Naive thymus-derived CD4-positive, alpha-beta T cell (primary cell): Measurements from ENCODE around the gene GRB10. TPM values are rescaled to one million over a fixed set of nuclear protein-coding genes. Genes with fewer than 3 reads are reported as not detected.

Experiments
- ATAC-seq: fragments of 150-1000 bp; cut with Tn5 transposase; 2 replicates; pipeline ENCODE4 v1.10.0; 2021; ENCODE audit warnings: mild to moderate bottlenecking, moderate library complexity
- CTCF ChIA-PET: fragments of 350-600 bp; sonication (Branson Sonifier 250); formaldehyde crosslinking; loops from one replicate; lab custom pipeline; 2021; ENCODE audit warnings: antibody characterized with exemption; lab: Charles Lee
- POLR2A ChIA-PET: fragments of 350-600 bp; sonication (Branson Sonifier 250); formaldehyde crosslinking; loops from one replicate; lab custom pipeline; 2021; ENCODE audit warnings: antibody characterized with exemption, inconsistent platforms; lab: Charles Lee
- DNase-seq, 9 donors: peaks; one replicate each; pipeline versions ENCODE4 v3.0.0 to v3.0.0-alpha.2; 2020 to 2022; ENCODE audit warnings: mixed read lengths in 1 of 9
- H3K27ac ChIP-seq: one replicate; pipeline ENCODE4 v1.7.0; 2013; ENCODE audit warnings: mild to moderate bottlenecking, low read depth, low read length, moderate library complexity
- H3K27me3 ChIP-seq, 2 donors: one replicate each; pipeline ENCODE4 v1.7.0; 2013; ENCODE audit warnings: low read length in 2 of 2, mild to moderate bottlenecking in 2 of 2, moderate library complexity in 2 of 2; ENCODE audit not compliant: control insufficient read depth in 2 of 2, insufficient read depth in 2 of 2
- H3K36me3 ChIP-seq, 3 experiments: 1 replicate in 2 of 3; 2 replicates in 1 of 3; pipeline ENCODE4 v1.7.0; 2013; ENCODE audit warnings: low read length in 3 of 3, mild to moderate bottlenecking in 3 of 3, moderate library complexity in 1 of 3; ENCODE audit not compliant: insufficient read depth in 3 of 3, control insufficient read depth in 2 of 3
- H3K4me1 ChIP-seq, 2 donors: one replicate each; pipeline ENCODE4 v1.7.0; 2013; ENCODE audit warnings: low read length in 2 of 2, mild to moderate bottlenecking in 2 of 2, moderate library complexity in 1 of 2; ENCODE audit not compliant: control insufficient read depth in 2 of 2, insufficient read depth in 2 of 2
- H3K4me3 ChIP-seq: 2 replicates; pipeline ENCODE4 v1.7.0; 2013; ENCODE audit warnings: mild to moderate bottlenecking, low read length
- H3K9me3 ChIP-seq, 3 experiments: 1 replicate in 2 of 3; 2 replicates in 1 of 3; pipeline ENCODE4 v1.7.0; 2013; ENCODE audit warnings: low read length in 3 of 3; ENCODE audit not compliant: control insufficient read depth in 2 of 3
- H3K27ac Mint-ChIP-seq, 9 donors: one replicate each; pipeline ENCODE4 v1.8.0; 2020 to 2022; ENCODE audit warnings: mixed read lengths in 9 of 9, mild to moderate bottlenecking in 8 of 9, moderate library complexity in 5 of 9, inconsistent platforms in 2 of 9
- H3K27me3 Mint-ChIP-seq, 5 donors: one replicate each; pipeline ENCODE4 v1.8.0; 2021 to 2022; ENCODE audit warnings: mixed read lengths in 5 of 5, mild to moderate bottlenecking in 1 of 5
- H3K36me3 Mint-ChIP-seq, 5 donors: one replicate each; pipeline ENCODE4 v1.8.0; 2020 to 2022; ENCODE audit warnings: mixed read lengths in 5 of 5, mild to moderate bottlenecking in 3 of 5, inconsistent platforms in 1 of 5
- H3K4me1 Mint-ChIP-seq, 7 donors: one replicate each; pipeline ENCODE4 v1.8.0; 2020 to 2022; ENCODE audit warnings: mixed read lengths in 7 of 7, mild to moderate bottlenecking in 3 of 7, inconsistent platforms in 1 of 7
- H3K4me3 Mint-ChIP-seq, 10 donors: one replicate each; pipeline ENCODE4 v1.8.0; 2020 to 2022; ENCODE audit warnings: mild to moderate bottlenecking in 10 of 10, mixed read lengths in 10 of 10, moderate library complexity in 6 of 10, inconsistent platforms in 2 of 10
- H3K9me3 Mint-ChIP-seq, 11 donors: one replicate each; pipeline ENCODE4 v1.8.0; 2020 to 2022; ENCODE audit warnings: mixed read lengths in 11 of 11, mild to moderate bottlenecking in 4 of 11, inconsistent platforms in 1 of 11, moderate library complexity in 1 of 11
- intact Hi-C, 2 donors: fragments of 100-400 bp; cut with micrococcal nuclease; formaldehyde crosslinking; loops; one replicate each; pipeline ENCODE4 v1.15.1; 2023
- polyA plus RNA-seq, 2 donors: library from polyadenylated mRNA; unstranded; fragments of 300-500 nt; fragmentation: Illumina TruSeq; gene quantifications; one replicate each; pipeline ENCODE4 v1.2.3, GENCODE V29; 2021
- total RNA-seq, 6 experiments: library from RNA in 5 of 6; stranded (reverse) in 5 of 6; gene quantifications; 1 replicate in 5 of 6; 2 replicates in 1 of 6; pipeline ENCODE4 v1.2.3 and lab custom pipeline; 2021 to 2026

The GRB10 gene
- total and polyA plus RNA-seq, 7 experiments from 2014 or later = 2.6 to 10.6 (median 6.2) TPM

- no peaks in the 10 kb centered on the region for H3K36me3 ChIP-seq
- Mint-ChIP-seq H3K27me3 (peaks cover 27 to 77% (median 38%) of the 10 kb centered on the region in 5 donors), H3K9me3 (peaks cover 0 to 21% (median 2%) of the 10 kb centered on the region in 11 donors), H3K36me3 (peaks cover 0 to 5% (median 0%) of the 10 kb centered on the region in 5 donors), H3K4me1 (peaks cover 0 to 41% (median 23%) of the 10 kb centered on the region in 7 donors), H3K27ac (peak overlapping the region in 1 of 9 donors; percentile 77), H3K4me3 (peak overlapping the region in 9 of 10 donors; percentile 80 to 91 (median 89))
- ChIA-PET CTCF (no interaction called here), POLR2A (no interaction called here)
- peaks cover 0 to 3% of the 10 kb centered on the region in 2 donors for H3K4me1 ChIP-seq
- H3K4me3 ChIP-seq = no peak overlapping the region
- DNase-seq = no peak
- peaks cover 0 to 4% of the 10 kb centered on the region in 2 donors for H3K27me3 ChIP-seq
- H3K9me3 ChIP-seq = no peaks in the 10 kb centered on the region
- H3K27ac ChIP-seq = no peak overlapping the region
- ATAC-seq = no peak
- intact Hi-C loops = loop anchor here (2.0 to 5.0 kb wide), 5 partner anchors 41 to 699 kb away; partner anchors contain the start of genes FIGNL1 (in 1 of the 2) and ZPBP (in 1 of the 2)
These were observed 8.8 kb upstream of the GRB10 start for GRCh38 chr7:50791363-50791937.

GRCh38 chr7:50790381-50790780 is 7.7 kb upstream of the GRB10 start:
- Histone ChIP-seq H3K4me1 (peaks cover 0 to 3% of the 10 kb centered on the region in 2 donors), H3K4me3 (no peak overlapping the region), H3K27me3 (peaks cover 0 to 4% of the 10 kb centered on the region in 2 donors), H3K9me3 (no peaks in the 10 kb centered on the region), H3K27ac (no peak overlapping the region), H3K36me3 (no peaks in the 10 kb centered on the region)
- Mint-ChIP-seq H3K36me3 (peaks cover 0 to 5% (median 0%) of the 10 kb centered on the region in 5 donors), H3K9me3 (peaks cover 0 to 21% (median 2%) of the 10 kb centered on the region in 11 donors), H3K27me3 (peaks cover 26 to 77% (median 38%) of the 10 kb centered on the region in 5 donors), H3K4me3 (peak overlapping the region in 2 of 10 donors; percentile 17), H3K27ac (no peak overlapping the region), H3K4me1 (peaks cover 0 to 47% (median 23%) of the 10 kb centered on the region in 7 donors)
- no peak for ATAC-seq
- ChIA-PET CTCF (interaction anchor here (0.7 kb wide), 1 partner anchor 19 kb away, joined by 3 read pairs; no protein-coding TSS in a partner anchor), POLR2A (interaction anchor here (1.0 kb wide), 1 partner anchor 11 kb away, joined by 3 read pairs; no protein-coding TSS in a partner anchor)
- DNase-seq = no peak
- intact Hi-C loops = loop anchor here (2.0 to 5.0 kb wide), 5 partner anchors 42 to 698 kb away; partner anchors contain the start of genes FIGNL1 (in 1 of the 2) and ZPBP (in 1 of the 2)

- intact Hi-C loops = no loop called here
- Histone ChIP-seq H3K36me3 (no peaks in the 10 kb centered on the region), H3K9me3 (no peaks in the 10 kb centered on the region), H3K4me1 (peaks cover 0 to 3% of the 10 kb centered on the region in 2 donors), H3K27me3 (no peaks in the 10 kb centered on the region), H3K27ac (no peak overlapping the region), H3K4me3 (no peak overlapping the region)
- Mint-ChIP-seq H3K4me1 (peaks cover under 1 to 48% (median 21%) of the 10 kb centered on the region in 7 donors), H3K9me3 (peaks cover 0 to 21% (median 2%) of the 10 kb centered on the region in 11 donors), H3K36me3 (peaks cover 0 to 5% (median 0%) of the 10 kb centered on the region in 5 donors), H3K27ac (no peak overlapping the region), H3K4me3 (no peak overlapping the region), H3K27me3 (peaks cover 28 to 73% (median 43%) of the 10 kb centered on the region in 5 donors)
- DNase-seq (no peak), ATAC-seq (no peak)
- CTCF ChIA-PET = no interaction called here
- POLR2A ChIA-PET = interaction anchor here (1.3 kb wide), 1 partner anchor 15 kb away, joined by 3 read pairs; no protein-coding TSS in a partner anchor
These were observed 5.7 kb upstream of the GRB10 start for GRCh38 chr7:50788382-50788781.

GRCh38 chr7:50787825-50788224 is 5.1 kb upstream of the GRB10 start:
- no peaks in the 10 kb centered on the region for H3K9me3 ChIP-seq
- intact Hi-C loops = no loop called here
- no peak overlapping the region for H3K4me3 Mint-ChIP-seq
- H3K27me3 ChIP-seq = no peaks in the 10 kb centered on the region
- H3K36me3 Mint-ChIP-seq = peaks cover 0 to 5% (median 0%) of the 10 kb centered on the region in 5 donors
- peaks cover 0 to 21% (median 2%) of the 10 kb centered on the region in 11 donors for H3K9me3 Mint-ChIP-seq
- peaks cover 34 to 78% (median 48%) of the 10 kb centered on the region in 5 donors for H3K27me3 Mint-ChIP-seq
- no peaks in the 10 kb centered on the region for H3K36me3 ChIP-seq
- peak overlapping the region in 2 of 9 donors; percentile 21 to 48 for H3K27ac Mint-ChIP-seq
- H3K4me1 Mint-ChIP-seq = peaks cover 6 to 54% (median 27%) of the 10 kb centered on the region in 7 donors
- POLR2A ChIA-PET = interaction anchor here (1.3 kb wide), 1 partner anchor 16 kb away, joined by 3 read pairs; no protein-coding TSS in a partner anchor
- CTCF ChIA-PET = no interaction called here
- DNase-seq (no peak), ATAC-seq (no peak)
- no peak overlapping the region for H3K27ac ChIP-seq
- H3K4me3 ChIP-seq = no peak overlapping the region
- H3K4me1 ChIP-seq = peaks cover 0 to 3% of the 10 kb centered on the region in 2 donors

GRCh38 chr7:50785346-50785745 is 2.6 kb upstream of the GRB10 start:
- peaks cover 0 to 21% (median 2%) of the 10 kb centered on the region in 11 donors for H3K9me3 Mint-ChIP-seq
- H3K4me1 ChIP-seq = peaks cover 0 to 9% of the 10 kb centered on the region in 2 donors
- peaks cover 0 to 5% (median 0%) of the 10 kb centered on the region in 5 donors for H3K36me3 Mint-ChIP-seq
- H3K4me3 ChIP-seq = no peak overlapping the region
- H3K27me3 Mint-ChIP-seq = peaks cover 25 to 71% (median 35%) of the 10 kb centered on the region in 5 donors
- ChIA-PET POLR2A (no interaction called here), CTCF (no interaction called here)
- no peaks in the 10 kb centered on the region for H3K27me3 ChIP-seq
- intact Hi-C loops = no loop called here
- ATAC-seq (no peak), DNase-seq (no peak)
- H3K27ac ChIP-seq = no peak overlapping the region
- no peaks in the 10 kb centered on the region for H3K9me3 ChIP-seq
- no peak overlapping the region for H3K4me3 Mint-ChIP-seq
- no peaks in the 10 kb centered on the region for H3K36me3 ChIP-seq
- H3K27ac Mint-ChIP-seq = no peak overlapping the region
- H3K4me1 Mint-ChIP-seq = peaks cover 6 to 49% (median 34%) of the 10 kb centered on the region in 7 donors

GRCh38 chr7:50783801-50784507 is 1.3 kb upstream of the GRB10 start:
- DNase-seq (no peak), ATAC-seq (no peak)
- POLR2A ChIA-PET = no interaction called here
- H3K9me3 Mint-ChIP-seq = peaks cover 0 to 19% (median 2%) of the 10 kb centered on the region in 11 donors
- CTCF ChIA-PET = no interaction called here
- H3K4me3 ChIP-seq = no peak overlapping the region
- no peaks in the 10 kb centered on the region for H3K36me3 ChIP-seq
- intact Hi-C loops = loop anchor here in 1 of 2 donors (5.0 kb wide), 2 partner anchors 172 to 378 kb away; no protein-coding TSS in a partner anchor
- H3K4me3 Mint-ChIP-seq = peak overlapping the region in 4 of 10 donors; percentile 34 to 89 (median 73)
- H3K27ac ChIP-seq = no peak overlapping the region
- no peaks in the 10 kb centered on the region for H3K9me3 ChIP-seq
- H3K4me1 ChIP-seq = peaks cover 0 to 9% of the 10 kb centered on the region in 2 donors
- peaks cover 19 to 63% (median 22%) of the 10 kb centered on the region in 5 donors for H3K27me3 Mint-ChIP-seq
- H3K27me3 ChIP-seq = no peaks in the 10 kb centered on the region
- H3K36me3 Mint-ChIP-seq = peaks cover 0 to 5% (median 0%) of the 10 kb centered on the region in 5 donors
- H3K4me1 Mint-ChIP-seq = peaks cover 6 to 43% (median 34%) of the 10 kb centered on the region in 7 donors
- H3K27ac Mint-ChIP-seq = peak overlapping the region in 2 of 9 donors; percentile 33 to 63
